Ectodermal cell (in vitro differentiated cells): ENCODE measurements around the gene FBXL19.

ENCODE experiments used
- H3K27ac ChIP-seq: 2 replicates; pipeline ENCODE4 v1.7.0; 2013; ENCODE audit warnings: mild to moderate bottlenecking, low read depth, low read length; ENCODE audit not compliant: insufficient read depth, poor library complexity, severe bottlenecking
- H3K27me3 ChIP-seq: 2 replicates; pipeline ENCODE4 v1.7.0; 2013; ENCODE audit warnings: mild to moderate bottlenecking, low read length; ENCODE audit not compliant: insufficient read depth, control insufficient read depth, poor library complexity, severe bottlenecking
- H3K36me3 ChIP-seq: one replicate; pipeline ENCODE4 v1.7.0; 2013; ENCODE audit warnings: low read length; ENCODE audit not compliant: control insufficient read depth, insufficient read depth
- H3K4me1 ChIP-seq: one replicate; pipeline ENCODE4 v1.7.0; 2013; ENCODE audit warnings: low read length; ENCODE audit not compliant: control insufficient read depth, insufficient read depth
- H3K4me3 ChIP-seq: 2 replicates; pipeline ENCODE4 v1.7.0; 2013; ENCODE audit warnings: low read depth, low read length, control low read depth; ENCODE audit not compliant: insufficient read depth
- H3K9me3 ChIP-seq: 2 replicates; pipeline ENCODE4 v1.7.0; 2013; ENCODE audit warnings: mild to moderate bottlenecking, low read length, moderate library complexity; ENCODE audit not compliant: control insufficient read depth
- WGBS, 2 experiments: methylation state at CpG; one replicate each; pipeline ENCODE4 v1.1.7; 2013; ENCODE audit warnings: missing lambda C conversion rate in 2 of 2; 5-methylcytosine and 5-hydroxymethylcytosine counted together

The FBXL19 gene

DNA sequence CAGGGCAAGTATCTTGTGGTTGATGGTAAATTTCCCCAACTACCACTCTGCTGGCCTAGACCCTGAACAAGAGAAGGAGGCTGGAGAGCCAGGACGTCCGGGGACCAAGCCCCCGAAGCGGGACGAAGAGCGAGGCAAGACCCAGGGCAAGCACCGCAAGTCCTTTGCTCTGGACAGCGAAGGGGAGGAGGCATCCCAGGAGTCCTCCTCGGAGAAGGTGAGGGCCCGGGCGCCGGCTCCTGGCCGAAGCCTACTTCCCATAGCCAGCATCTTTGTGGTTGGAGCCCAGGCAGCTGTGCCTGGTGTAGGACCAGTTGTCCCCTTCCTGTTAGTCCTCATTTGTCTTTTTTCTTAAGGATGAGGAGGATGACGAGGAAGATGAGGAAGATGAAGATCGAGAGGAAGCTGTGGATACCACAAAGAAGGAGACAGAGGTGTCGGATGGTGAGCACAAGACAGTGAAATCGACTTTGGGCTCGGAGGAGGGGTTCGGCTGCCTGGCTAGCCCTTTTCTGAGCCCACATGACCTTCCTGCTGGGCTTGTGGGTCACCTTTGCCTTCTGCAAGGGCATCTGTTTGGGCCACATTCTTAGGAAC, 46.0 kb downstream of the FBXL19 start:
- no peaks in the 10 kb centered on the region for H3K9me3 ChIP-seq
- 95 to 96% methylated on average over 19 of the region's 19 CpGs for WGBS, 2 experiments
- H3K4me3 ChIP-seq = no peak overlapping the region
- peaks cover 65% of the 10 kb centered on the region for H3K36me3 ChIP-seq
- no peak overlapping the region for H3K27ac ChIP-seq
- no peaks in the 10 kb centered on the region for H3K27me3 ChIP-seq
- no peaks in the 10 kb centered on the region for H3K4me1 ChIP-seq

DNA sequence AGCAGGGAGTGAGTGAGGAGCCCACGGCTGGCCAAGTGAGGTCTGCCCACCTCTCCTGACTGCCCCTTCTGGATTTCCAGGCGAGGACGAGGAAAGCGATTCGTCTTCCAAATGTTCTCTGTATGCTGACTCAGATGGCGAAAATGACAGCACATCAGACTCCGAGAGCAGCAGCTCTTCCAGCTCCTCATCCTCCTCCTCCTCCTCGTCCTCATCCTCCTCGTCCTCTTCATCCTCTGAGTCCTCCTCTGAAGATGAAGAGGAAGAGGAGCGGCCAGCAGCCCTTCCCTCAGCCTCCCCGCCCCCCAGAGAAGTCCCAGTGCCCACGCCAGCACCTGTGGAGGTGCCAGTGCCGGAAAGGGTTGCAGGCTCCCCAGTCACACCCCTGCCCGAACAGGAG, 47.9 kb downstream of the FBXL19 start:
- H3K4me3 ChIP-seq = no peak overlapping the region
- H3K4me1 ChIP-seq = no peaks in the 10 kb centered on the region
- no peaks in the 10 kb centered on the region for H3K27me3 ChIP-seq
- H3K27ac ChIP-seq = no peak overlapping the region
- H3K36me3 ChIP-seq = peaks cover 65% of the 10 kb centered on the region
- WGBS, 2 experiments = 91 to 95% methylated on average over 14 of the region's 14 CpGs
- H3K9me3 ChIP-seq = no peaks in the 10 kb centered on the region

DNA sequence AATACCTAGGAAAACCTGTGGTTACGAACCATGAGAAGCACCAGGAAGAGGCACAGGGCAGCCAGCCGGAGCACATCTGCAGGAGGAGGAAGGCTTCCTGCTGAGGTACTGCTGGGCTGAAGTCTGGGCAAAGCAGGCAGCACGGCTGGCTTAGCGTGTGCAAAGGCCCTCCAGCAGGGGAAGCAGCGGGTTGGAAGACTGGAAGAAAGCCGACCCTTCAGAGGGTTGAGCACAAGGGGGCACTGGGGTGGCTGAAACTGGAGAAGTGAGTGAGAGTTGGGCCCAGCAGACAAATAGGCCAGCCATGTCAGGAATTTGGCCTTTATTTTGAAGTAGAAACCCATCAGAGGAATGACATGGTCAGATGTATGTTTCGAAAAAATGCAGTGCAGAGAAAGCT, 49.5 kb downstream of the FBXL19 start:
- 84 to 86% methylated on average over 7 of the region's 7 CpGs for WGBS, 2 experiments
- Histone ChIP-seq H3K4me3 (no peak overlapping the region), H3K27me3 (no peaks in the 10 kb centered on the region), H3K9me3 (no peaks in the 10 kb centered on the region), H3K27ac (no peak overlapping the region), H3K4me1 (no peaks in the 10 kb centered on the region), H3K36me3 (peaks cover 62% of the 10 kb centered on the region)

DNA sequence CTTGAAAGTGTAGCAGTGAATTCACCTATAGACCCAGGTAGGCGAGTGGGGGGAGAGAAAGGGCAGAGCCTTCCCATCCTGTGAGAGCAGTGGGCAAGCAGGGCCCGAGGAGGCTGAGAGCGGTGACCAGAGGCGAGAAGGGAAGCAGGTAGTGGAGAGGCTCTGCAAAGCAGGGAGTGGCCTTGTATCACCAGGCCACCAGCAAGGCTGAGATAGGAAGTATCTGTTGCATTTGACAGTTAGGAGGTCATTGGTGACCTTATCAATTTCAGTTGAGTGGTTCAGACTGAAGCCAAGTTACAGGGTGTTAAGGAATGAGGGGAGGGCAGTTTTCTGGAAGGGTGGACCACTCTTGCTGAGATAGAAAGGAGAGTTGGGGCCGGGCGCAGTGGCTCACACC, 51.0 kb downstream of the FBXL19 start:
- no peaks in the 10 kb centered on the region for H3K27me3 ChIP-seq
- 94 to 96% methylated on average over 6 of the region's 6 CpGs for WGBS, 2 experiments
- peaks cover 58% of the 10 kb centered on the region for H3K36me3 ChIP-seq
- no peak overlapping the region for H3K27ac ChIP-seq
- H3K4me3 ChIP-seq = no peak overlapping the region
- H3K4me1 ChIP-seq = no peaks in the 10 kb centered on the region
- no peaks in the 10 kb centered on the region for H3K9me3 ChIP-seq

GRCh38 chr16:30976486-30976885, 53.1 kb downstream of the FBXL19 start:
- Histone ChIP-seq H3K27me3 (no peaks in the 10 kb centered on the region), H3K36me3 (peaks cover 55% of the 10 kb centered on the region), H3K27ac (no peak overlapping the region), H3K9me3 (no peaks in the 10 kb centered on the region), H3K4me3 (no peak overlapping the region), H3K4me1 (no peaks in the 10 kb centered on the region)
- WGBS, 2 experiments = 94 to 95% methylated on average over 4 of the region's 4 CpGs

- no peak overlapping the region for H3K27ac ChIP-seq
- H3K4me1 ChIP-seq = no peaks in the 10 kb centered on the region
- H3K36me3 ChIP-seq = peaks cover 52% of the 10 kb centered on the region
- 85 to 86% methylated on average over 17 of the region's 17 CpGs for WGBS, 2 experiments
- no peaks in the 10 kb centered on the region for H3K9me3 ChIP-seq
- no peak overlapping the region for H3K4me3 ChIP-seq
- H3K27me3 ChIP-seq = no peaks in the 10 kb centered on the region
These were observed 54.1 kb downstream of the FBXL19 start for GRCh38 chr16:30977502-30977901.

DNA sequence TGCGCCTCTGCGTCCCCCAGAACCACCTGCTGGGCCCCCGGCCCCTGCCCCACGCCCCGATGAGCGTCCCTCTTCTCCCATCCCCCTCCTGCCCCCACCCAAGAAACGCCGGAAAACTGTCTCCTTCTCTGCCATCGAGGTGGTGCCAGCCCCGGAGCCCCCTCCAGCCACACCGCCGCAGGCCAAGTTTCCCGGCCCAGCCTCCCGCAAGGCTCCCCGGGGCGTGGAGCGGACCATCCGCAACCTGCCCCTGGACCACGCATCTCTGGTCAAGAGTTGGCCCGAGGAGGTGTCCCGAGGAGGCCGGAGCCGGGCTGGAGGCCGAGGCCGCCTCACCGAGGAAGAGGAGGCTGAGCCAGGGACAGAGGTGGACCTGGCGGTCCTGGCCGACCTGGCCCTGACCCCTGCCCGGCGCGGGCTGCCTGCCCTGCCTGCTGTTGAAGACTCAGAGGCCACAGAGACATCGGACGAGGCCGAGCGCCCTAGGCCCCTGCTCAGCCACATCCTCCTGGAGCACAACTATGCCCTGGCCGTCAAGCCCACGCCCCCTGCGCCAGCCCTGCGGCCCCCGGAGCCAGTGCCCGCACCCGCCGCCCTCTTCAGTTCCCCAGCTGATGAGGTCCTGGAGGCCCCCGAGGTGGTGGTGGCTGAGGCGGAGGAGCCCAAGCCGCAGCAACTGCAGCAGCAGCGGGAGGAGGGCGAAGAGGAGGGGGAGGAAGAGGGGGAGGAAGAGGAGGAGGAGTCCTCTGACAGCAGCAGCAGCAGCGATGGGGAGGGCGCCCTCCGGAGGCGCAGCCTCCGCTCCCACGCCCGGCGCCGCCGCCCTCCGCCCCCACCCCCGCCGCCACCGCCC, 56.0 kb downstream of the FBXL19 start:
- Histone ChIP-seq H3K36me3 (peaks cover 39% of the 10 kb centered on the region), H3K4me1 (no peaks in the 10 kb centered on the region), H3K9me3 (no peaks in the 10 kb centered on the region), H3K27ac (no peak overlapping the region), H3K4me3 (no peak overlapping the region), H3K27me3 (no peaks in the 10 kb centered on the region)
- 96% methylated on average over 62 of the region's 62 CpGs for WGBS, 2 experiments

DNA sequence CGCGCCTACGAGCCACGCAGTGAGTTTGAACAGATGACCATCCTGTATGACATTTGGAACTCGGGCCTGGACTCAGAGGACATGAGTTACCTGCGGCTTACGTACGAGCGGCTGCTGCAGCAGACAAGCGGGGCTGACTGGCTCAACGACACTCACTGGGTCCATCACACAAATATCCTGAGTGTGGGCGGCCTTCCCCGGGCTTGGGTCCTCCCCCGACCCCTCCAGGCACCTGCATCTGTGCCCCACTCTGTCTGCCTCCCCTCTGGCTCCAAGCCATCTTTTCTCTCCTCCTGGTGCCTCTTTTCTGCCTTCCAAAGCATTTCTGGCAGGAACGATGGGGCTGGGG, 56.6 kb downstream of the FBXL19 start:
- H3K4me3 ChIP-seq = no peak overlapping the region
- no peaks in the 10 kb centered on the region for H3K9me3 ChIP-seq
- no peak overlapping the region for H3K27ac ChIP-seq
- H3K4me1 ChIP-seq = peaks cover under 1% of the 10 kb centered on the region
- no peaks in the 10 kb centered on the region for H3K27me3 ChIP-seq
- 95% methylated on average over 15 of the region's 15 CpGs for WGBS, 2 experiments
- peaks cover 35% of the 10 kb centered on the region for H3K36me3 ChIP-seq

- Histone ChIP-seq H3K27ac (no peak overlapping the region), H3K36me3 (peaks cover 31% of the 10 kb centered on the region), H3K4me1 (peaks cover 5% of the 10 kb centered on the region), H3K9me3 (no peaks in the 10 kb centered on the region), H3K4me3 (no peak overlapping the region), H3K27me3 (no peaks in the 10 kb centered on the region)
- 93 to 94% methylated on average over 29 of the region's 29 CpGs for WGBS, 2 experiments
These were observed 57.1 kb downstream of the FBXL19 start for GRCh38 chr16:30980434-30980833.

DNA sequence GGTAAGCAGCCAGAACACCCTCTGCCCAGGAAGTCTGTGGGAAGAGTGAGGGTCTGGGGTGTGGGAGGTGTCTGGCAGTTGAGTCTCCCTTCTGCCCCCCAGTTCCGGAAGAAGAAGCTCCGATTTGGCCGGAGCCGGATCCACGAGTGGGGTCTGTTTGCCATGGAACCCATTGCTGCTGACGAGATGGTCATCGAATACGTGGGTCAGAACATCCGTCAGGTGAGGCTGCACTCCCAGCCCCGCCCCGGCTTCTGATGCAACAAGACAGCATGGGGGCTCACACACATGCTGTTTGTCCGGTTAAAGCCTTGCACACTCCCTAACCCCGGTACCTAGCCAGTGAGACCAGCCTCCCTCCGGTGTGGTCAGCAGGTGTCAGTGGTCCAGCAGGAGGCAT, 57.6 kb downstream of the FBXL19 start:
- H3K27me3 ChIP-seq = no peaks in the 10 kb centered on the region
- H3K36me3 ChIP-seq = peaks cover 27% of the 10 kb centered on the region
- 95 to 96% methylated on average over 14 of the region's 14 CpGs for WGBS, 2 experiments
- no peak overlapping the region for H3K27ac ChIP-seq
- peaks cover 7% of the 10 kb centered on the region for H3K4me1 ChIP-seq
- no peaks in the 10 kb centered on the region for H3K9me3 ChIP-seq
- H3K4me3 ChIP-seq = no peak overlapping the region
